Tibial artery (tissue), 4 donors: ENCODE results near the gene GPR3.

Experiments used
- DNase-seq, 2 donors: peaks; one replicate each; pipeline ENCODE4 v3.0.0-alpha.2; 2019
- H3K27ac ChIP-seq, 2 donors: fragments of 200-600 bp; sonication (generic) in 1 of 2; 1 replicate in 1 of 2; 2 replicates in 1 of 2; pipeline ENCODE4 v1.5.1; 2018 to 2019; ENCODE audit warnings: mild to moderate bottlenecking in 1 of 2
- H3K27me3 ChIP-seq, 2 donors: fragments of 200-600 bp; sonication (generic) in 1 of 2; one replicate each; pipeline versions ENCODE4 v1.5.1 to v1.6.0; 2016 to 2019
- H3K36me3 ChIP-seq, 3 donors: fragments of 200-600 bp; sonication (generic) in 2 of 3; one replicate each; pipeline ENCODE4 v1.5.1; 2016 to 2019; ENCODE audit warnings: mild to moderate bottlenecking in 2 of 3
- H3K4me1 ChIP-seq, 4 donors: fragments of 200-600 bp; sonication (generic) in 2 of 4; 1 replicate in 3 of 4; 2 replicates in 1 of 4; pipeline ENCODE4 v1.5.1; 2016 to 2019
- H3K4me3 ChIP-seq, 2 donors: fragments of 200-600 bp; sonication (generic) in 1 of 2; 1 replicate in 1 of 2; 2 replicates in 1 of 2; pipeline ENCODE4 v1.5.1; 2018 to 2019; ENCODE audit warnings: mild to moderate bottlenecking in 2 of 2
- H3K9me3 ChIP-seq, 3 donors: fragments of 200-600 bp; sonication (generic) in 1 of 3; one replicate each; pipeline ENCODE4 v1.5.1; 2016 to 2019
- intact Hi-C: fragments of 100-400 bp; cut with DNase I; formaldehyde crosslinking; loops from one replicate; pipeline ENCODE4 v1.15.0; 2023; ENCODE audit warnings: low total_unique reads
- TF ChIP-seq, protein P1 (sequence below), 2 experiments: fragments of 200-600 bp in 1 of 2; fragments of 450-650 bp in 1 of 2; IDR thresholded peaks; one replicate each; pipeline ENCODE4 v1.5.1; 2017 to 2019; ENCODE audit warnings: antibody characterized with exemption in 2 of 2, mild to moderate bottlenecking in 1 of 2, moderate library complexity in 1 of 2

GPR3 gene

DNA sequence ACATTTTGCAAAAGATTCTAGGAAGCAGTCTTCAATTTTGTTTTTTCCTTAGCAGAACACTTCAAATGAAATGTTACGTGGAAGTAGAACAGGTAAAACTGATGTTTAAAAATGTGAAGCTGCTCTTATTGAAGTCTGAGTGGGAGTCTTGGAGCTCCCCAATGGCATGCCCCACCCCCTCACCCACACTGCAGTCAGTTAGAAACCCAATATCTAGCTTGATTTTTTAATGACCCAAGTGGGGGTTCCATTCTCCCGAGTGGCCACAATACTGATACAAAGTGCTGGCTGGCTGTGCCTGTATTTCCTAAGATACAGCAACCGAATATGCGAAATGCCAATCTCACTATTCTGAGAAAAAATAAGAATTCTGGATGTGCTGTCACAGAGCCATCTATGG, 31.3 kb downstream of the GPR3 start:
- Histone ChIP-seq H3K27me3 (no peaks in the 10 kb centered on the region), H3K36me3 (peaks cover 0 to 16% (median 7%) of the 10 kb centered on the region in 3 donors), H3K4me1 (peaks cover 0 to 100% (median 56%) of the 10 kb centered on the region in 4 donors), H3K4me3 (no peak overlapping the region), H3K27ac (peak overlapping the region; percentile 5 to 89), H3K9me3 (no peaks in the 10 kb centered on the region)
- intact Hi-C loops, result no loop called here
- DNase-seq, result no peak
- TF ChIP-seq, protein P1, sequence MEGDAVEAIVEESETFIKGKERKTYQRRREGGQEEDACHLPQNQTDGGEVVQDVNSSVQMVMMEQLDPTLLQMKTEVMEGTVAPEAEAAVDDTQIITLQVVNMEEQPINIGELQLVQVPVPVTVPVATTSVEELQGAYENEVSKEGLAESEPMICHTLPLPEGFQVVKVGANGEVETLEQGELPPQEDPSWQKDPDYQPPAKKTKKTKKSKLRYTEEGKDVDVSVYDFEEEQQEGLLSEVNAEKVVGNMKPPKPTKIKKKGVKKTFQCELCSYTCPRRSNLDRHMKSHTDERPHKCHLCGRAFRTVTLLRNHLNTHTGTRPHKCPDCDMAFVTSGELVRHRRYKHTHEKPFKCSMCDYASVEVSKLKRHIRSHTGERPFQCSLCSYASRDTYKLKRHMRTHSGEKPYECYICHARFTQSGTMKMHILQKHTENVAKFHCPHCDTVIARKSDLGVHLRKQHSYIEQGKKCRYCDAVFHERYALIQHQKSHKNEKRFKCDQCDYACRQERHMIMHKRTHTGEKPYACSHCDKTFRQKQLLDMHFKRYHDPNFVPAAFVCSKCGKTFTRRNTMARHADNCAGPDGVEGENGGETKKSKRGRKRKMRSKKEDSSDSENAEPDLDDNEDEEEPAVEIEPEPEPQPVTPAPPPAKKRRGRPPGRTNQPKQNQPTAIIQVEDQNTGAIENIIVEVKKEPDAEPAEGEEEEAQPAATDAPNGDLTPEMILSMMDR (IDR thresholded peaks at IDR 0.05), result no peak

DNA sequence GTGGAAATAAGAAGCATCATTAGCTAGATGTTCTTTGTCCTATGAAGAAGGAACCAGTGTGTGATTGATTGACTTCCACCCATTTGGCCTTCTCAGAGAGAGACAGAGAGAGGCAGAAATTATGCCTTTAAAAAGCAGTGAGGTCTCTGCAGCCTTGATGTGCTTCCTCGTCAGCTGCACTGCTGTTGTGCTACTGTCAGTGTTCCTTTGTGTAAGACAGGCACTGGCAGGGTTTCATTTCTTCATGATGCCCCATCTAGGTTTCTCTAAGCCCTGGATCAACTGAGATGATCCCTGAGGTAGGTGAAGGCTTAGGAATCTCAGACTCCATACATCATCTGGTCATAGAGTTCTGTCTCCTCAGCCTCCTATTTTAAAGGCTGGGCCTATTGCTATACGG, 34.9 kb downstream of the GPR3 start:
- peaks cover 0 to 16% (median 7%) of the 10 kb centered on the region in 3 donors for H3K36me3 ChIP-seq
- no peaks in the 10 kb centered on the region for H3K9me3 ChIP-seq
- TF ChIP-seq, protein P1 (IDR thresholded peaks at IDR 0.05), result no peak
- peak overlapping the region; percentile 86 to 89 for H3K27ac ChIP-seq
- no peaks in the 10 kb centered on the region for H3K27me3 ChIP-seq
- H3K4me3 ChIP-seq, result peak overlapping the region; percentile 45 to 51
- DNase-seq, result no peak
- intact Hi-C loops, result no loop called here
- H3K4me1 ChIP-seq, result peaks cover 0 to 98% (median 66%) of the 10 kb centered on the region in 4 donors

GRCh38 chr1:27427816-27428315, 35.4 kb downstream of the GPR3 start:
- Histone ChIP-seq H3K27ac (peak overlapping the region; percentile 86 to 89), H3K4me1 (peaks cover 0 to 97% (median 67%) of the 10 kb centered on the region in 4 donors), H3K36me3 (peaks cover 0 to 16% (median 7%) of the 10 kb centered on the region in 3 donors), H3K9me3 (no peaks in the 10 kb centered on the region), H3K4me3 (peak overlapping the region; percentile 45 to 51), H3K27me3 (no peaks in the 10 kb centered on the region)
- TF ChIP-seq, protein P1 (IDR thresholded peaks at IDR 0.05), result no peak
- intact Hi-C loops, result no loop called here
- no peak for DNase-seq

- TF ChIP-seq, protein P1 (IDR thresholded peaks at IDR 0.05), result no peak
- H3K36me3 ChIP-seq, result peaks cover 0 to 16% (median 7%) of the 10 kb centered on the region in 3 donors
- peak; percentile 38 to 77 for DNase-seq
- H3K4me1 ChIP-seq, result peaks cover 0 to 97% (median 71%) of the 10 kb centered on the region in 4 donors
- no peaks in the 10 kb centered on the region for H3K9me3 ChIP-seq
- intact Hi-C loops, result no loop called here
- peak overlapping the region; percentile 45 to 51 for H3K4me3 ChIP-seq
- peak overlapping the region; percentile 86 to 89 for H3K27ac ChIP-seq
- H3K27me3 ChIP-seq, result no peaks in the 10 kb centered on the region
These were observed 36.0 kb downstream of the GPR3 start for GRCh38 chr1:27428316-27429028.

- TF ChIP-seq, protein P1 (IDR thresholded peaks at IDR 0.05), result no peak
- peaks cover 0 to 97% (median 74%) of the 10 kb centered on the region in 4 donors for H3K4me1 ChIP-seq
- no peak for DNase-seq
- no peaks in the 10 kb centered on the region for H3K27me3 ChIP-seq
- no peaks in the 10 kb centered on the region for H3K9me3 ChIP-seq
- intact Hi-C loops, result no loop called here
- peak overlapping the region; percentile 86 to 89 for H3K27ac ChIP-seq
- peaks cover 0 to 16% (median 7%) of the 10 kb centered on the region in 3 donors for H3K36me3 ChIP-seq
- peak overlapping the region; percentile 45 to 51 for H3K4me3 ChIP-seq
These were observed 36.6 kb downstream of the GPR3 start for GRCh38 chr1:27429029-27429425.
